Endothelial cell of umbilical vein (primary cell): ENCODE measurements around the gene PNLDC1. TPM values are rescaled to one million over a fixed set of nuclear protein-coding genes. Genes with fewer than 3 reads are reported as not detected.
"Not testable (repeated sequence)": the region's sequence is repeated elsewhere in the genome, so short reads cannot be mapped to it uniquely, and the experiment has no call there.

Source experiments
- BruUV-seq: library from RNA; stranded (reverse); fragments of 400-500 nt; replicated peaks from 2 replicates; lab custom pipeline; 2021; lab: Mats Ljungman, UMichigan
- CTCF ChIA-PET: fragments of 300-600, 350-600 bp; sonication (Branson Sonifier 250); formaldehyde crosslinking; loops from one replicate; lab custom pipeline; 2021; ENCODE audit warnings: antibody characterized with exemption, inconsistent platforms; lab: Charles Lee
- POLR2A ChIA-PET: fragments of 300-600, 350-600 bp; sonication (Branson Sonifier 250); formaldehyde crosslinking; loops from one replicate; lab custom pipeline; 2021; ENCODE audit warnings: antibody characterized with exemption, inconsistent platforms; lab: Charles Lee
- DNase-seq: peaks from one replicate; pipeline ENCODE4 v3.0.0-alpha.2; 2011; ENCODE audit warnings: low read depth, low spot score
- FAIRE-seq: peaks from 2 replicates; lab custom pipeline; 2011; peaks lifted over from hg19 to GRCh38; lab: Jason Lieb, UNC
- H2AFZ ChIP-seq: 2 replicates; pipeline ENCODE4 v1.6.0; 2012; ENCODE audit warnings: low read depth, low read length, control low read depth, inconsistent platforms
- H3K27ac ChIP-seq: 2 replicates; pipeline ENCODE4 v1.5.1; 2011; ENCODE audit warnings: low read depth, mild to moderate bottlenecking, control low read depth, low read length, moderate library complexity; ENCODE audit not compliant: insufficient read depth
- H3K27me3 ChIP-seq, 2 experiments: 2 replicates each; pipeline versions ENCODE4 v1.6.0 to v1.6.1; 2011; ENCODE audit warnings: low read length in 2 of 2, mixed read lengths in 1 of 2; ENCODE audit not compliant: control insufficient read depth in 2 of 2, insufficient read depth in 2 of 2
- H3K36me3 ChIP-seq, 2 experiments: 2 replicates in 1 of 2; 3 replicates in 1 of 2; pipeline ENCODE4 v1.5.1; 2011; ENCODE audit warnings: low read length in 2 of 2, mild to moderate bottlenecking in 1 of 2, moderate library complexity in 1 of 2; ENCODE audit not compliant: control insufficient read depth in 2 of 2, insufficient read depth in 2 of 2; ENCODE audit errors: extremely low read depth in 1 of 2
- H3K4me1 ChIP-seq: 3 replicates; pipeline ENCODE4 v1.5.1; 2011; ENCODE audit warnings: mild to moderate bottlenecking, low read length; ENCODE audit not compliant: control insufficient read depth, insufficient read depth; ENCODE audit errors: extremely low read depth
- H3K4me2 ChIP-seq: 2 replicates; pipeline ENCODE4 v1.6.1; 2011; ENCODE audit warnings: low read length, control low read depth, mixed read lengths; ENCODE audit not compliant: insufficient read depth
- H3K4me3 ChIP-seq, 3 experiments: fragments of 200-600 bp in 1 of 3; sonication (generic), shearing (Covaris generic) in 1 of 3; replicated peaks in 1 of 3; 2 replicates each; pipeline ENCODE4 v1.5.1; 2011 to 2016; ENCODE audit warnings: control low read depth in 3 of 3, low read length in 3 of 3, mild to moderate bottlenecking in 2 of 3, inconsistent platforms in 1 of 3, low read depth in 1 of 3, moderate library complexity in 1 of 3; ENCODE audit not compliant: insufficient read depth in 1 of 3
- H3K79me2 ChIP-seq: 2 replicates; pipeline ENCODE4 v1.6.0; 2012; ENCODE audit warnings: low read length, inconsistent platforms; ENCODE audit not compliant: control insufficient read depth, insufficient read depth
- H3K9ac ChIP-seq: replicated peaks from 2 replicates; pipeline ENCODE3; 2011; ENCODE audit warnings: low read length, control low read depth; ENCODE audit not compliant: insufficient read depth; ENCODE audit errors: extremely low read depth
- H3K9me1 ChIP-seq: replicated peaks from 3 replicates; pipeline ENCODE4 v1.6.0; 2011; ENCODE audit warnings: mild to moderate bottlenecking, low read length; ENCODE audit not compliant: control insufficient read depth, insufficient read depth; ENCODE audit errors: extremely low read depth
- H3K9me3 ChIP-seq: replicated peaks from 2 replicates; pipeline ENCODE4 v1.5.1; 2012; ENCODE audit warnings: low read length, inconsistent platforms; ENCODE audit not compliant: control insufficient read depth, insufficient read depth
- H4K20me1 ChIP-seq: replicated peaks from 2 replicates; pipeline ENCODE3; 2011; ENCODE audit warnings: mild to moderate bottlenecking, low read length; ENCODE audit not compliant: control insufficient read depth, insufficient read depth; ENCODE audit errors: extremely low read depth
- EZH2 ChIP-seq: IDR thresholded peaks from 2 replicates; pipeline ENCODE4 v1.6.1; 2012; ENCODE audit warnings: borderline replicate concordance, low read depth, mild to moderate bottlenecking, moderate library complexity, low read length, inconsistent platforms; ENCODE audit not compliant: severe bottlenecking
- GATA2 ChIP-seq: IDR thresholded peaks from 2 replicates; pipeline ENCODE4 v1.7.0; 2011; ENCODE audit warnings: low read depth, mild to moderate bottlenecking, moderate library complexity, mixed read lengths, low read length; ENCODE audit not compliant: insufficient read length, insufficient read depth
- JUN ChIP-seq: IDR thresholded peaks from 2 replicates; pipeline ENCODE4 v1.6.1; 2011; ENCODE audit warnings: borderline replicate concordance, low read depth; ENCODE audit not compliant: insufficient read length, insufficient read depth
- POLR2AphosphoS5 ChIP-seq: IDR thresholded peaks from 2 replicates; pipeline ENCODE4 v1.6.1; 2012; ENCODE audit warnings: low read depth, mild to moderate bottlenecking, control low read depth, low read length, moderate library complexity; ENCODE audit not compliant: insufficient read depth
- dilution Hi-C: fragments of 300-500 bp; cut with MboI; formaldehyde crosslinking; loops from one replicate; pipeline ENCODE4 v1.15.0; 2019; ENCODE audit warnings: low sequenced_read_pairs; ENCODE audit not compliant: extremely low pct_ligation_motif_present
- intact Hi-C: fragments of 100-400 bp; cut with micrococcal nuclease; formaldehyde crosslinking; loops from one replicate; pipeline ENCODE4 v1.10.0; 2022
- polyA plus RNA-seq, 4 experiments: library from polyadenylated mRNA; depleted of rRNA in 3 of 4; stranded (reverse) in 3 of 4; unstranded in 1 of 4; fragments of >200 nt; gene quantifications; 2 replicates each; pipeline versions ENCODE4 v1.2.1 to v1.2.3, GENCODE V29; 2011 to 2012; ENCODE audit warnings: missing spikeins in 1 of 4
- total RNA-seq: library from RNA; stranded (reverse); gene quantifications from 2 replicates; pipeline ENCODE4 v1.2.3, GENCODE V29; 2021
- TF ChIP-seq, protein P1 (sequence below): IDR thresholded peaks from 2 replicates; pipeline ENCODE4 v1.6.1; 2011; ENCODE audit not compliant: insufficient read depth, insufficient read length
- TF ChIP-seq, protein P2 (sequence below), 2 donors: IDR thresholded peaks; 1 replicate in 1 of 2; 2 replicates in 1 of 2; pipeline ENCODE4 v1.5.1; 2011; ENCODE audit warnings: low read length in 2 of 2, mild to moderate bottlenecking in 2 of 2, moderate library complexity in 2 of 2, control low read depth in 1 of 2, inconsistent platforms in 1 of 2, low read depth in 1 of 2; ENCODE audit not compliant: insufficient read depth in 1 of 2; ENCODE audit errors: extremely low read depth in 1 of 2

Gene PNLDC1
- total and polyA plus RNA-seq, 2 donors (not counting 3 experiments of a cell fraction or from before 2014, with no cell fraction given): not detected

DNA sequence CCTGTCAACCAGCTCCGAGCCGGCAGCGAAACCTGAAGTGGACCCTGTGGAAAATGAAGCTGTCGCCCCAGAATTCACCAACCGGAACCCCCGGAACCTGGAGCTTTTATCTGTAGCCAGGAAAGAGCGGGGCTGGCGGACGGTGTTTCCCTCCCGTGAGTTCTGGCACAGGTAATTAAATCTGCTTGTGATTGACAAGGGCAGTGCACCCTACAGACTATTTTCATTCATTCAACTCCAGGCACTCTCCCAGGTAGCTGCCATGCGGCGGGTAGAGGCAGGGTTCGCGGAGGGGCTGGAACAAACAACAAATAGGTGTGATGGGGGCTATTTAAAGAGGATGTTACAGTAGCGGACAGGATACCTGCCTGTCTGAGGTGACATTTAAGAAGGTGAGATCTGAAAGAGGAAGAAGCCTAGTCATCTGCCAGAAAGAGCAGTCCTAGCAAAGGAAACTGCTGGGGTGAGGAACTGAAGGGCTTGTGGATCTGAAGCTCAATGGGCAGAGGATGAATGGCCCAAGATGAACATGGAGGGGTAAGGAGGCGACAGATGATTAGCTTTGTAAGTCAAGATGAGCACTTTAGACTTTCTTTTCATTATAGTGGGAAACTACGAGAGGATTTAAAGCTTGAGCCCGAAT lies 9.0 kb upstream of the PNLDC1 start:
- intact Hi-C loops: loop anchor here (1.0 to 10.0 kb wide), 4 partner anchors 38 to 666 kb away; partner anchors contain the start of gene SOD2
- BruUV-seq: no TSS peak
- peaks cover 27% of the 10 kb centered on the region for H3K4me1 ChIP-seq
- H3K4me2 ChIP-seq: peak overlapping the region; percentile 55
- TF ChIP-seq JUN (no peak), POLR2AphosphoS5 (no peak), EZH2 (no peak), GATA2 (no peak)
- TF ChIP-seq, protein P1, sequence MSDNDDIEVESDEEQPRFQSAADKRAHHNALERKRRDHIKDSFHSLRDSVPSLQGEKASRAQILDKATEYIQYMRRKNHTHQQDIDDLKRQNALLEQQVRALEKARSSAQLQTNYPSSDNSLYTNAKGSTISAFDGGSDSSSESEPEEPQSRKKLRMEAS: no peak
- TF ChIP-seq, protein P2, sequence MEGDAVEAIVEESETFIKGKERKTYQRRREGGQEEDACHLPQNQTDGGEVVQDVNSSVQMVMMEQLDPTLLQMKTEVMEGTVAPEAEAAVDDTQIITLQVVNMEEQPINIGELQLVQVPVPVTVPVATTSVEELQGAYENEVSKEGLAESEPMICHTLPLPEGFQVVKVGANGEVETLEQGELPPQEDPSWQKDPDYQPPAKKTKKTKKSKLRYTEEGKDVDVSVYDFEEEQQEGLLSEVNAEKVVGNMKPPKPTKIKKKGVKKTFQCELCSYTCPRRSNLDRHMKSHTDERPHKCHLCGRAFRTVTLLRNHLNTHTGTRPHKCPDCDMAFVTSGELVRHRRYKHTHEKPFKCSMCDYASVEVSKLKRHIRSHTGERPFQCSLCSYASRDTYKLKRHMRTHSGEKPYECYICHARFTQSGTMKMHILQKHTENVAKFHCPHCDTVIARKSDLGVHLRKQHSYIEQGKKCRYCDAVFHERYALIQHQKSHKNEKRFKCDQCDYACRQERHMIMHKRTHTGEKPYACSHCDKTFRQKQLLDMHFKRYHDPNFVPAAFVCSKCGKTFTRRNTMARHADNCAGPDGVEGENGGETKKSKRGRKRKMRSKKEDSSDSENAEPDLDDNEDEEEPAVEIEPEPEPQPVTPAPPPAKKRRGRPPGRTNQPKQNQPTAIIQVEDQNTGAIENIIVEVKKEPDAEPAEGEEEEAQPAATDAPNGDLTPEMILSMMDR (IDR thresholded peaks at IDR 0.05; ENCODE audit: extremely low read depth in 1 of 2, insufficient read depth in 1 of 2, low read depth in 1 of 2, low read length in 2 of 2): no peak
- peaks cover 0 to 2% of the 10 kb centered on the region in 2 experiments for H3K36me3 ChIP-seq
- H3K27ac ChIP-seq: peak overlapping the region; percentile 48
- ChIA-PET POLR2A (interaction anchor here (0.8 to 2.9 kb wide), 4 partner anchors 29 to 100 kb away, joined by 3 to 21 read pairs (median 3); partner anchors contain the start of genes ACAT2 and WTAP), CTCF (interaction anchor here (1.1 to 2.1 kb wide), 4 partner anchors 68 to 664 kb away, joined by 4 to 5 read pairs (median 5); no protein-coding TSS in a partner anchor)
- FAIRE-seq: no peak
- H3K4me3 ChIP-seq: peak overlapping the region; percentile 63 to 81 (median 64)
- no peak for DNase-seq
- dilution Hi-C loops: no loop called here
- no peaks in the 10 kb centered on the region for H3K27me3 ChIP-seq
- no peaks in the 10 kb centered on the region for H3K9me3 ChIP-seq
- H3K79me2 ChIP-seq: peaks cover 70% of the 10 kb centered on the region
- H2AFZ ChIP-seq: peak overlapping the region; percentile 87
- H3K9me1 ChIP-seq: no peaks in the 10 kb centered on the region
- peak overlapping the region; percentile 64 for H3K9ac ChIP-seq
- H4K20me1 ChIP-seq: peaks cover 2% of the 10 kb centered on the region

DNA sequence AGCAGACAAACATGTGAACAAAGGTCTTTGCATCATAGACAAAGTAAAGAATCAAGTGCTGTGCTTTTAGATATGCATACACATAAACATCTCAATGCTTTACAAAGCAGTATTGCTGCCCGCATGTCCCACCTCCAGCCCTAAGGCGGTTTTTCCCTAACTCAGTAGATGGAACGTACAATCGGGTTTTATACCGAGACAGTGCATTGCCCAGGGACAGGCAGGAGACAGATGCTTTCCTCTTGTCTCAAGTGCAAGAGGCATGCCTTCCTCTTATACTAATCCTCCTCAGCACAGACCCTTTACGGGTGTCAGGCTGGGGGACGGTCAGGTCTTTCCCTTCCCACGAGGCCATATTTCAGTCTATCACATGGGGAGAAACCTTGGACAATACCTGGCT lies 5.1 kb upstream of the PNLDC1 start:
- H3K4me2 ChIP-seq, POLR2A ChIA-PET, H3K27ac ChIP-seq, BruUV-seq, H3K9ac ChIP-seq, H4K20me1 ChIP-seq, CTCF ChIA-PET, H3K27me3 ChIP-seq, H2AFZ ChIP-seq, DNase-seq, FAIRE-seq, H3K9me3 ChIP-seq, H3K9me1 ChIP-seq, H3K4me3 ChIP-seq, dilution Hi-C loops: not testable (repeated sequence)
- intact Hi-C loops: loop anchor here (5.0 to 10.0 kb wide), 2 partner anchors 310 to 662 kb away; no protein-coding TSS in a partner anchor
- Histone ChIP-seq H3K4me1 (peaks cover 13% of the 10 kb centered on the region), H3K36me3 (peaks cover 5 to 11% of the 10 kb centered on the region in 2 experiments), H3K79me2 (peaks cover 37% of the 10 kb centered on the region)
